ENCODE data around the gene OLAH.

DNA sequence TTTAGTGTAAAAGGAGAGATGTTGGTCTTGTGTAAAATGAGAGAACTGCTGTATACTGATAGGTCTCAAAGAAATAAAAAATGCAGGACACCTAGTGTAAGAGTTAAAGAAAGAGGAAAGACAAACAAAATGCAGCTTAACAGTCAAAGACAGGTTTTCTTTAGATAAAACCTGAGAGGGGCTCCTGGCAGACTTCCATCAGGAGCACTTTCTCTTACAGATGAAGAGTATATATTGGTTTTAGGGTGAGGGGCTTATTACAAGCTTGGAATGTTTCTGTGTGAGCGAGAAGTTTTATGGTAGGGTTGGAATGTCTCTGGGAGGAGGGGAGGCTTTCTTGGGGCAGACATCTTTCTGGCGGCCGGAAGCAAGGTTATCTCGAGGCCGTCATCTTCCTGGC is 28.6 kb downstream of the OLAH start:
- TF ChIP-seq, protein P1, sequence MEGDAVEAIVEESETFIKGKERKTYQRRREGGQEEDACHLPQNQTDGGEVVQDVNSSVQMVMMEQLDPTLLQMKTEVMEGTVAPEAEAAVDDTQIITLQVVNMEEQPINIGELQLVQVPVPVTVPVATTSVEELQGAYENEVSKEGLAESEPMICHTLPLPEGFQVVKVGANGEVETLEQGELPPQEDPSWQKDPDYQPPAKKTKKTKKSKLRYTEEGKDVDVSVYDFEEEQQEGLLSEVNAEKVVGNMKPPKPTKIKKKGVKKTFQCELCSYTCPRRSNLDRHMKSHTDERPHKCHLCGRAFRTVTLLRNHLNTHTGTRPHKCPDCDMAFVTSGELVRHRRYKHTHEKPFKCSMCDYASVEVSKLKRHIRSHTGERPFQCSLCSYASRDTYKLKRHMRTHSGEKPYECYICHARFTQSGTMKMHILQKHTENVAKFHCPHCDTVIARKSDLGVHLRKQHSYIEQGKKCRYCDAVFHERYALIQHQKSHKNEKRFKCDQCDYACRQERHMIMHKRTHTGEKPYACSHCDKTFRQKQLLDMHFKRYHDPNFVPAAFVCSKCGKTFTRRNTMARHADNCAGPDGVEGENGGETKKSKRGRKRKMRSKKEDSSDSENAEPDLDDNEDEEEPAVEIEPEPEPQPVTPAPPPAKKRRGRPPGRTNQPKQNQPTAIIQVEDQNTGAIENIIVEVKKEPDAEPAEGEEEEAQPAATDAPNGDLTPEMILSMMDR (IDR thresholded peaks at IDR 0.05; ENCODE audit: poor library complexity) = no peak
- no peak for TF ChIP-seq EZH2phosphoT487 (IDR thresholded peaks at IDR 0.05; ENCODE audit: low read depth, severe bottlenecking, unreplicated experiment)
